NCI-H2029 (cell line): ENCODE measurements around the gene ADAMTS16.

ENCODE experiments used
- DNase-seq: peaks from one replicate; lab custom pipeline; 2025; lab: John Stamatoyannopoulos, UW

ADAMTS16 gene

GRCh38 chr5:5144441-5144840 lies 4.3 kb downstream of the ADAMTS16 start:
- no peak for DNase-seq

GRCh38 chr5:5145651-5146529 lies 5.8 kb downstream of the ADAMTS16 start:
- no peak for DNase-seq

GRCh38 chr5:5146530-5147160 lies 6.5 kb downstream of the ADAMTS16 start:
- DNase-seq = no peak

- no peak for DNase-seq
Measured at GRCh38 chr5:5149154-5149553, 9.0 kb downstream of the ADAMTS16 start.

- DNase-seq = no peak
Measured at GRCh38 chr5:5150667-5151066, 10.5 kb downstream of the ADAMTS16 start.

- no peak for DNase-seq
Measured at GRCh38 chr5:5154733-5155132, 14.6 kb downstream of the ADAMTS16 start.

GRCh38 chr5:5155617-5156016 lies 15.5 kb downstream of the ADAMTS16 start:
- DNase-seq = no peak

- no peak for DNase-seq
Measured at GRCh38 chr5:5156471-5157082, 16.4 kb downstream of the ADAMTS16 start.

GRCh38 chr5:5158472-5158895 lies 18.4 kb downstream of the ADAMTS16 start:
- no peak for DNase-seq

GRCh38 chr5:5159282-5160103 lies 19.4 kb downstream of the ADAMTS16 start:
- DNase-seq = no peak

GRCh38 chr5:5164163-5164562 lies 24.0 kb downstream of the ADAMTS16 start:
- no peak for DNase-seq

- DNase-seq = no peak
Measured at GRCh38 chr5:5165541-5166002, 25.4 kb downstream of the ADAMTS16 start.

- DNase-seq = no peak
Measured at GRCh38 chr5:5169466-5169865, 29.3 kb downstream of the ADAMTS16 start.

- no peak for DNase-seq
Measured at GRCh38 chr5:5178136-5178535, 38.0 kb downstream of the ADAMTS16 start.

GRCh38 chr5:5178580-5178979 lies 38.5 kb downstream of the ADAMTS16 start:
- no peak for DNase-seq

- no peak for DNase-seq
Measured at GRCh38 chr5:5179079-5179478, 38.9 kb downstream of the ADAMTS16 start.

GRCh38 chr5:5179597-5179996 lies 39.5 kb downstream of the ADAMTS16 start:
- no peak for DNase-seq

- no peak for DNase-seq
Measured at GRCh38 chr5:5181650-5182324, 41.7 kb downstream of the ADAMTS16 start.

- DNase-seq = no peak
Measured at GRCh38 chr5:5182508-5183188, 42.5 kb downstream of the ADAMTS16 start.

GRCh38 chr5:5183189-5183699 lies 43.1 kb downstream of the ADAMTS16 start:
- DNase-seq = no peak

GRCh38 chr5:5183933-5184332 lies 43.8 kb downstream of the ADAMTS16 start:
- DNase-seq = no peak
